Gastroesophageal sphincter (tissue), 4 donors: ENCODE results near the gene TUBB2A. TPM values are rescaled to one million over a fixed set of nuclear protein-coding genes. Genes with fewer than 3 reads are reported as not detected.

Experiments
- ATAC-seq: fragments of 150-250 bp; one replicate; pipeline ENCODE4 v1.9.1; 2016; ENCODE audit warnings: mild to moderate bottlenecking, moderate library complexity
- H3K27ac ChIP-seq, 4 donors: fragments of 200-600 bp; sonication (generic) in 3 of 4; 1 replicate in 3 of 4; 2 replicates in 1 of 4; pipeline ENCODE4 v1.5.1; 2016 to 2019
- H3K27me3 ChIP-seq: fragments of 200-600 bp; sonication (generic); one replicate; pipeline ENCODE4 v1.5.1; 2019
- H3K36me3 ChIP-seq, 2 donors: fragments of 200-600 bp; sonication (generic); one replicate each; pipeline ENCODE4 v1.5.1; 2019; ENCODE audit warnings: control low read depth in 1 of 2
- H3K4me1 ChIP-seq, 3 donors: fragments of 200-600 bp; sonication (generic); 1 replicate in 2 of 3; 2 replicates in 1 of 3; pipeline ENCODE4 v1.5.1; 2016 to 2019; ENCODE audit warnings: control low read depth in 2 of 3
- H3K4me3 ChIP-seq, 2 donors: fragments of 200-600 bp; sonication (generic); one replicate each; pipeline ENCODE4 v1.5.1; 2019; ENCODE audit warnings: mild to moderate bottlenecking in 1 of 2, moderate library complexity in 1 of 2
- H3K9me3 ChIP-seq, 3 donors: fragments of 200-600 bp; sonication (generic); one replicate each; pipeline ENCODE4 v1.5.1; 2017 to 2019; ENCODE audit warnings: control low read depth in 2 of 3
- EP300 ChIP-seq: sonication (generic); formaldehyde crosslinking; IDR thresholded peaks from one replicate; pipeline ENCODE4 v1.6.1; 2017; ENCODE audit warnings: antibody characterized with exemption, mild to moderate bottlenecking
- POLR2A ChIP-seq, 2 donors: fragments of 450-650 bp; IDR thresholded peaks; one replicate each; pipeline ENCODE4 v1.6.1; 2017; ENCODE audit warnings: antibody characterized with exemption in 2 of 2, mild to moderate bottlenecking in 2 of 2, moderate library complexity in 1 of 2
- POLR2AphosphoS5 ChIP-seq: sonication (generic); formaldehyde crosslinking; IDR thresholded peaks from one replicate; pipeline ENCODE4 v1.6.1; 2017; ENCODE audit warnings: antibody characterized with exemption
- WGBS, 2 donors: methylation state at CpG; one replicate each; pipeline ENCODE4 v1.1.5; 2018; ENCODE audit warnings: low coverage in 1 of 2; 5-methylcytosine and 5-hydroxymethylcytosine counted together
- total RNA-seq, 4 donors: library from RNA; depleted of rRNA; stranded (reverse); fragments of >200 nt; gene quantifications; one replicate each; pipeline ENCODE4 v1.1.0, GENCODE V29; 2016
- TF ChIP-seq, protein P1 (sequence below), 4 experiments: fragments of 200-600 bp in 2 of 4; fragments of 450-650 bp in 2 of 4; sonication (generic) in 1 of 4; IDR thresholded peaks; one replicate each; pipeline ENCODE4 v1.5.1; 2017 to 2019; ENCODE audit warnings: antibody characterized with exemption in 4 of 4, mild to moderate bottlenecking in 2 of 4, moderate library complexity in 2 of 4

The TUBB2A gene
- total RNA-seq: 100 to 1,000 TPM in 2 of 4 donors, 10 to 100 TPM in 2; 74.6 to 219 (median 119) TPM

DNA sequence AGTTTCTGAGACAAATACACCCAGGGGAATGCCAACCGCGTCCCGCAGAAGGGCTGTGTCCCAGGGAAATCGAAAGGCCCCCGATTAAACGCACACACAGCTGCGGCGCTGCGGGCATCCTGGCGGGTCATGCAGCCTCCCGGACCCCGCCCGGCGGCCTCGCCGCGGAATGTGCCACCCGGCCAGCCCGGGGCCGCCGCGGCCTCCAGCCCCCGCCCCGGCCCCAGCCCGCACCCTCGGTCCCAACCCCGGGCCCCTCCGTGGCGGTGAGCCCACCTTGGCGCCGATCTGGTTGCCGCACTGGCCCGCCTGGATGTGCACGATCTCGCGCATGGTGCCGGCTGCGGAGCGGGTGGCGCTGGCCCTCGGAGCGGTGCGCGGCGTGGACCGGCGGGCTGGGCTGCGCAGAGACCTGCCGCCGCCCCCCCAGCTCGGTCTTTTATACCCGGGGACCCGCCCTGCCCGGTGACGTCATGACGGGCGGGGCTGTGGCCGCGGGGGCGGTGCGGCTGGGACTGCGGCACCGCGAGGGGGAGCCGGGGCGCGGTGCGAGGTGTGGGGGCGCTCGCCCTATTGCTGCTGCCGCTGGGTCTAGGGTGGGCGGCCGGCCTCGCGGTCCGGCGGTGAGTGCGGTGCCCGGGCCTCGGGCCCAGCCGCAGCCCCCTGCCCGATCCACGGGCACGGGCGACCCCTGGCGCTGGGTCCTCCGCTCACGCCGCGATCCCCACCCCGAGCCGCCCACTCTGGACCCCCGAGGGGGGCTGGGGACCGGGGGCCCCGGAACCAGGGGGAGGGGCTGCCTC is at the start of gene TUBB2A:
TUBB2A (minus strand) TSS at position 414 of the 803 bp plus-strand sequence; CDS start at position 333, 81 bp downstream.
- no peaks in the 10 kb centered on the region for H3K9me3 ChIP-seq
- H3K4me1 ChIP-seq: peaks cover 0 to 62% (median 4%) of the 10 kb centered on the region in 3 donors
- TF ChIP-seq, protein P1, sequence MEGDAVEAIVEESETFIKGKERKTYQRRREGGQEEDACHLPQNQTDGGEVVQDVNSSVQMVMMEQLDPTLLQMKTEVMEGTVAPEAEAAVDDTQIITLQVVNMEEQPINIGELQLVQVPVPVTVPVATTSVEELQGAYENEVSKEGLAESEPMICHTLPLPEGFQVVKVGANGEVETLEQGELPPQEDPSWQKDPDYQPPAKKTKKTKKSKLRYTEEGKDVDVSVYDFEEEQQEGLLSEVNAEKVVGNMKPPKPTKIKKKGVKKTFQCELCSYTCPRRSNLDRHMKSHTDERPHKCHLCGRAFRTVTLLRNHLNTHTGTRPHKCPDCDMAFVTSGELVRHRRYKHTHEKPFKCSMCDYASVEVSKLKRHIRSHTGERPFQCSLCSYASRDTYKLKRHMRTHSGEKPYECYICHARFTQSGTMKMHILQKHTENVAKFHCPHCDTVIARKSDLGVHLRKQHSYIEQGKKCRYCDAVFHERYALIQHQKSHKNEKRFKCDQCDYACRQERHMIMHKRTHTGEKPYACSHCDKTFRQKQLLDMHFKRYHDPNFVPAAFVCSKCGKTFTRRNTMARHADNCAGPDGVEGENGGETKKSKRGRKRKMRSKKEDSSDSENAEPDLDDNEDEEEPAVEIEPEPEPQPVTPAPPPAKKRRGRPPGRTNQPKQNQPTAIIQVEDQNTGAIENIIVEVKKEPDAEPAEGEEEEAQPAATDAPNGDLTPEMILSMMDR (IDR thresholded peaks at IDR 0.05): peak in 3 of 4 experiments; percentile 56 to 77 (median 69)
- TF ChIP-seq POLR2AphosphoS5: peak; percentile 98
- no peak for TF ChIP-seq EP300
- TF ChIP-seq POLR2A (IDR thresholded peaks at IDR 0.05): peak; percentile 99
- H3K36me3 ChIP-seq: peaks cover 0 to 26% of the 10 kb centered on the region in 2 donors
- no peaks in the 10 kb centered on the region for H3K27me3 ChIP-seq
- 0% methylated on average over 1 of the region's 95 CpGs; no CpG with 5 or more reads in 1 of the 2 donors for WGBS, 2 donors
- H3K27ac ChIP-seq: peak within 1 kb of the TSS; percentile 92 to 100 (median 98)
- H3K4me3 ChIP-seq: peak within 1 kb of the TSS; percentile 67 to 98
- ATAC-seq: peak; percentile 88

DNA sequence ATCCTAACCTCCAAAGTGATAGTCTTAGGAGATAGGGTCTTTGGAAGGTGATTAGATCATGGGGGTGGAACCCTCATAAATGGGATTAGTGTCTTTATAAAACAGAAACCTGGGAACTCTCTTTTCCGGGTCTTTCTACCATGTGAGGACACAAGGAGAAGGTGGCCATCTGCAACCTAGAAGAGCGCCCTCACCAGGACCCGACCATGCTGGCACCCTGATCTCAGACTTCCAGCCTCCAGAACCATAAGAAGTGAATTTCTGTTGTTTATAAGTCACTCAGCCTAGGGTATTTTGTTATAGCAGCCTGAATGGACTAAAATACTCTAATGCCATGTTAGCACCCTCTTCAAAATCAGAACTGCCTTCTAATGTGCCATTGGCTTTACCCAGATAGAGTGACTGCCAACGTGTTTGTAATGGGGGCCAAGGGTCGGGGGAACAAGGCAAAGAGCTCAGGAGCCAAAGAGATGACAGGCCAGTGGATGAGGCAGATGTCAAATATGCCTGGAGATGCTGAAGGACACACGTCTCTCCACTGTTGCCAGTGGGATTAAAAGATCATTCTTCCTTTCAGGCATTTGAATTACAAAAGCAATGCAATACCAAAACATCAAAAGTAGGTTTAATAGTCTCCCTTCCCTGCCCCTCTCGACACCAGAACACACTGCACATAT is 49.1 kb upstream of the TUBB2A start:
- Histone ChIP-seq H3K36me3 (no peaks in the 10 kb centered on the region), H3K4me1 (peaks cover 0 to 19% (median 5%) of the 10 kb centered on the region in 3 donors), H3K27ac (no peak overlapping the region), H3K27me3 (no peaks in the 10 kb centered on the region), H3K4me3 (no peak overlapping the region), H3K9me3 (no peaks in the 10 kb centered on the region)
- 89 to 96% methylated on average over 4 to 6 of the region's 7 CpGs for WGBS, 2 donors
- no peak for TF ChIP-seq EP300
- no peak for TF ChIP-seq POLR2A (IDR thresholded peaks at IDR 0.05)
- TF ChIP-seq, protein P1 (IDR thresholded peaks at IDR 0.05): no peak
- no peak for TF ChIP-seq POLR2AphosphoS5
- no peak for ATAC-seq

DNA sequence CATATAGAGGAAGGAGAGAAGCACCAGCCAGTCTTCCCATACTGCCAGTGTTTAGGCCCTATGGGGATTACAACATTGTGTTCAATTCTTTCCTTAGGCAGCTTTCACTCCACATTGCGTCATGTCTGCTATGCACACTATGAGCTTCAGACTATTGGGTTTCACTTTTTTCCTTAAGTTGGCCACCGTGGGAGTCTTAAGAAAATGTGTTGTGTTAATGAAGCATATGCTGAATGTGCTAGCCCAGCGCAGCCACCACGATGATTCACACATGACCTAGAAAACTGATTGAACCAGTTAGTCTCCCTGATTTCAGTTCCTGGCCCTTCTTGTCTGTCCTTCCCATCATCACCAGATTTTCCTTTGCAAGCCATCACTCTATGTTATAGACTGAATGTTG is 48.6 kb upstream of the TUBB2A start:
- Histone ChIP-seq H3K4me1 (peaks cover 0 to 13% (median 5%) of the 10 kb centered on the region in 3 donors), H3K27ac (no peak overlapping the region), H3K9me3 (no peaks in the 10 kb centered on the region), H3K36me3 (no peaks in the 10 kb centered on the region), H3K27me3 (no peaks in the 10 kb centered on the region), H3K4me3 (no peak overlapping the region)
- TF ChIP-seq, protein P1 (IDR thresholded peaks at IDR 0.05): no peak
- TF ChIP-seq POLR2A (IDR thresholded peaks at IDR 0.05): no peak
- TF ChIP-seq POLR2AphosphoS5: no peak
- TF ChIP-seq EP300: no peak
- 83 to 95% methylated on average over 4 of the region's 4 CpGs for WGBS, 2 donors
- no peak for ATAC-seq

DNA sequence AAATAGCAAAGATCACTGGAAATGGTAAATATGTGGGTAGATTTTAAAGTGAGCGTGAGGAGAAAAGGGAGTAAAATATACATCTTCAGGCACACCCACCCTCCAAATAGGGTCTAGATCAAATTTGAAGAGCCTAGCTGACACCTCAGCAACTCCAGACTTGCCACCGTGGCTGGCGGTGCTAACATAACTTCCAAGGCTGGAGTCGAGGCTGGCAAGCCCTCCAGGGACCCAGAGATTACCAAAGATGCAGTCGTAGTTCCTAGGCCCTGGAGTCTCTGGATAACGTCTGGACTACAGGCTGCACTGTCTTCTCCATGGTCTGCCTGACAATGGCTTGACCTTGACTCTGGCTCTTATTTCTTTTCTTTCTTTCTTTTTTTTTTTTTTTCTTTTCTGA is 47.6 kb upstream of the TUBB2A start:
- Histone ChIP-seq H3K4me3 (no peak overlapping the region), H3K9me3 (no peaks in the 10 kb centered on the region), H3K36me3 (no peaks in the 10 kb centered on the region), H3K4me1 (peaks cover 0 to 11% (median 5%) of the 10 kb centered on the region in 3 donors), H3K27ac (no peak overlapping the region), H3K27me3 (no peaks in the 10 kb centered on the region)
- TF ChIP-seq EP300: no peak
- TF ChIP-seq POLR2A (IDR thresholded peaks at IDR 0.05): no peak
- TF ChIP-seq POLR2AphosphoS5: no peak
- TF ChIP-seq, protein P1 (IDR thresholded peaks at IDR 0.05): no peak
- 83 to 98% methylated on average over 3 to 4 of the region's 6 CpGs for WGBS, 2 donors
- no peak for ATAC-seq
